Activated T-cell treated with anti-CD3 and anti-CD28 coated beads, Interleukin-2, amount 50 U/mL, for 48 hours (primary cell): Measurements from ENCODE around the gene RTBDN.
"Not testable (repeated sequence)": the region's sequence is repeated elsewhere in the genome, so short reads cannot be mapped to it uniquely, and the experiment has no call there.

ENCODE experiments used
- DNase-seq, 2 experiments: peaks; one replicate each; pipeline ENCODE4 v3.0.0-alpha.2; 2020

Gene RTBDN

GRCh38 chr19:12817810-12818209, 16.6 kb downstream of the RTBDN start:
- not testable (repeated sequence) for DNase-seq

DNA sequence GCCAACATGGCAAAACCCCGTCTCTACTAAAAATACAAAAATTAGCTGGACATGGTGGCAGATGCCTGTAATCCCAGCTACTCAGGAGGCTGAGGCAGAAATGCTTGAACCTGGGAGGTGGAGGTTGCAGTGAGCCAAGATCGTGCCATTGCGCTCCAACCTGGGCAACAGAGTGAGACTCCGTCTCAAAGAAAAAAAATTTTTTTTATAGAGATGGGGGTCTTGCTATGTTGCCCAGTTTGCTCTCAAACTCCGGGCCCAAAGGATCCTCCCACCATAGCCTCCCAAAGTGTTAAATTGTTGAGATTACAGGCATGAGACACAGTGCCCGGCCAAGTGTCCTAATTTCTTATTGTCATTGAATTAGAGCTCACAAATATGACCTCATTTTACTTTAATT, 17.2 kb downstream of the RTBDN start:
- not testable (repeated sequence) for DNase-seq

DNA sequence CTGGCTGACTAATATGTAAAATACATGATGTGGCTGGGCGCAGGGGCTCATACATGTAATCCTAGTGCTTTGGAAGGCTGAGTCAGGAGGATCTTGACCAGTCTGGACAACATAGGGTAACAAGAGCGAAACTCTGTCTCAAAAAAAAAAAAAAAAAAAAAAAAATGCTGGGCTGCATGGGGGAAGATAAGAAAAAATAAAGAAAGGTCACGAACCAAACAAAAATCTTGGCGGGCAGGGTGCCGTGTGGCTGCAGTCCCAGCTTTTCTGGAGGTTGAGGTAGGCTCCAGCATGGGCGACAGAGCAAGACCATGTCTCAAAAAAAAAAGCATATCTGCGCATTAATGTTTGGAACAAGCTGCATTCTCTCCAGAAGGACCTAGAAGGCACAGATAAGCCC, 19.3 kb downstream of the RTBDN start:
- DNase-seq: no peak

DNA sequence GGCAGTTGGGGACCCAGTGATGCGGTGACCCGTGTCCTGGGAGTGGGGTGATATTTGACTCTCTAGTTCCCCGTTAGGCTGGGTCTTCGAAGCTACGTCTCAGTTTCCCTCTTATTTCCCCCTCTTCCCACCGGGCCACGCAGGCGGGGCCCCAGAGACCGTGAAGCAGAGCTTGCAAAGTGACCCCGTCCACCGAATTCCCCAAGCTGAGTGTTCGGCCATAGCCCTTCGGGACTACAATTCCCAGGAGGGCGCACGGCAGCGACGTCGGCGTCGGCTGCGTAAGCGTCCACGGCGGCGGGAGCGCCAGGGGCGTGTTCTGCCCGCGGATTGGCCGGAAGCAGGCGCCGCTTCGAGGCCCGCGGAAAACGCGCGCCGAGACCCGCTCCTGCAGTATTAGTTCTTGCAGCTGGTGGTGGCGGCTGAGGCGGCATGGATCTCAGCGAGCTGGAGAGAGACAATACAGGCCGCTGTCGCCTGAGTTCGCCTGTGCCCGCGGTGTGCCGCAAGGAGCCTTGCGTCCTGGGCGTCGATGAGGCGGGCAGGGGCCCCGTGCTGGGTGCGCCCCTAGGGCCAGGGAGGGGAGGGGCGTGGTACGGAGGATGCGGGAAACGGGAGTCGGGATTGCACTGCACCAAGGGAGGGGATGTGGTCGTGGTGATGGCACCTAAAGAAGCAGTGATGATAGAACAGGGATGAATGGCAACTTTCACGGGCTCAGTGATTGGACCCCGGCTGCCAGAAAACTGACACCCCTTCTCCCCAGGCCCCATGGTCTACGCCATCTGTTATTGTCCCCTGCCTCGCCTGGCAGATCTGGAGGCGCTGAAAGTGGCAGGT, 27.9 kb downstream of the RTBDN start, which contains the start of gene RNASEH2A:
TSS of gene RNASEH2A (plus strand) at position 343 of the 840 bp plus-strand sequence. CDS start at position 433, 90 bp downstream.
- DNase-seq: peak; percentile 91 to 94

- DNase-seq: no peak
Observed at GRCh38 chr19:12804051-12804450, 30.3 kb downstream of the RTBDN start.

- DNase-seq: no peak
Observed at GRCh38 chr19:12802267-12803106, 31.9 kb downstream of the RTBDN start.

DNA sequence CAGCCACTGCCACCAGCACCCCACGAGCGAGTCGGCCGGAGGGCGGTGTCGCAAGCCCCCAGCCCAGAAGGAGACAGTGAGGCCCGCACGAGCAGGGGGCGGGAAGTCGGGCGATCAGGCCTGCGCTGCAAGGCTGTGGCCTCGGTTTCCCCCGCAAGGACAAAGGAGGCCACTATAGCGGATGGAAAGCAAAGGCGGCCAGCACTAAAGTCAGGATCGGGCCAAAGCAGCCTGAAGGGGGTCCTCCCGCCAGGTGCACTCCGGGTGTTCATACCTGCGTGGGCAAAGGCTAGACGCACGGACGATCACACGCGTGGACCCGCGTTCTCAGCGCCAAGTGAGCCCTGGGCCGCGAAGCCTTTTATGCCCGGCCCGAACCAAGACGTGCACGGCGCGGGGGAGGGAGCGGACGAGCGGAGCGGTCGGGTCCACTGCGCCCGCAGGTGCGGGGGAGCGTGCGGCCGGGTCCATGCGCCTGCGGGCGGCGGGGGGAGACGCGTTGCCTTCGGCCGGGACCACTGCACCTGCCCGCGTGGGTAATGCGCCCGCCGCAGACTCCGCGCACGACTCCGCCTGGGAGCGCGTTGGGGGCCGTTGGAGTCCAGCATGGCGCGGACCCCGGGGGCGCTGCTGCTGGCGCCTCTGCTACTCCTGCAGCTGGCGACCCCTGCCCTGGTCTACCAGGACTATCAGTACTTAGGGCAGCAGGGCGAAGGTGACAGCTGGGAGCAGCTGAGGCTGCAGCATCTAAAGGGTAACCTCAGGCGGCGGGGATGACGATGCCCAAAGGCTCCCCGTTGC, 32.7 kb downstream of the RTBDN start, which contains the start of the genes PRDX2 and THSD8:
TSS of gene PRDX2 (minus strand) at position 335 of the 801 bp plus-strand sequence. CDS start 539 bp downstream, outside the sequence.
TSS of gene THSD8 (plus strand) at position 604 of the 801 bp plus-strand sequence. CDS start at position 607, 3 bp downstream.
- peak; percentile 82 to 86 for DNase-seq

DNA sequence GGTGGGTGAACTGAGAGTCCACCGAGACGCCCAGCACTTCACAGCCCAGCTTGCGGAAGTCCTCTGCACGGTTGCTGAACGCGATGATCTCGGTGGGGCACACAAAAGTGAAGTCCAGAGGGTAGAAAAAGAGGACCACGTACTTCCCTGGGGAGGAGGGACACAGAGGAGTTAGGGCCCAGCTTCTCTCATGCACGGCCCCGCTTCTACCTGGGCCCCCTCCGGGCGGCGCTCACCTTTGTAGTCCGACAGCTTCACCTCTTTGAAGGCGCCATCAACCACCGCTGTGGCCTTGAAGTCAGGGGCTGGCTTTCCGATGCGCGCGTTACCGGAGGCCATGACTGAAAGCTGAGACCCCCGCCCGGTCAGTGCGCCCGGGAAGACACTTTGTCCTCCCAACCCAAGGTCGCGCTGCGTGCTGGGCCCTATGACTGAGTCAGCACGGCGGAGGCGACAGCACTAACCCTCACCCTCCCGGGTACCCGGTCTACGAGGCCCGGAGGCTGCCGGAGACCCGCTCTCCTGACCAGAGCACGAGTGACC, 33.4 kb downstream of the RTBDN start:
- peak; percentile 54 to 64 for DNase-seq

GRCh38 chr19:12800466-12800770, 34.0 kb downstream of the RTBDN start:
- no peak for DNase-seq

GRCh38 chr19:12799742-12800465, 34.5 kb downstream of the RTBDN start:
- no peak for DNase-seq

- DNase-seq: not testable (repeated sequence)
Observed at GRCh38 chr19:12797607-12798006, 36.8 kb downstream of the RTBDN start.

GRCh38 chr19:12797141-12797587, 37.2 kb downstream of the RTBDN start:
- no peak for DNase-seq

DNA sequence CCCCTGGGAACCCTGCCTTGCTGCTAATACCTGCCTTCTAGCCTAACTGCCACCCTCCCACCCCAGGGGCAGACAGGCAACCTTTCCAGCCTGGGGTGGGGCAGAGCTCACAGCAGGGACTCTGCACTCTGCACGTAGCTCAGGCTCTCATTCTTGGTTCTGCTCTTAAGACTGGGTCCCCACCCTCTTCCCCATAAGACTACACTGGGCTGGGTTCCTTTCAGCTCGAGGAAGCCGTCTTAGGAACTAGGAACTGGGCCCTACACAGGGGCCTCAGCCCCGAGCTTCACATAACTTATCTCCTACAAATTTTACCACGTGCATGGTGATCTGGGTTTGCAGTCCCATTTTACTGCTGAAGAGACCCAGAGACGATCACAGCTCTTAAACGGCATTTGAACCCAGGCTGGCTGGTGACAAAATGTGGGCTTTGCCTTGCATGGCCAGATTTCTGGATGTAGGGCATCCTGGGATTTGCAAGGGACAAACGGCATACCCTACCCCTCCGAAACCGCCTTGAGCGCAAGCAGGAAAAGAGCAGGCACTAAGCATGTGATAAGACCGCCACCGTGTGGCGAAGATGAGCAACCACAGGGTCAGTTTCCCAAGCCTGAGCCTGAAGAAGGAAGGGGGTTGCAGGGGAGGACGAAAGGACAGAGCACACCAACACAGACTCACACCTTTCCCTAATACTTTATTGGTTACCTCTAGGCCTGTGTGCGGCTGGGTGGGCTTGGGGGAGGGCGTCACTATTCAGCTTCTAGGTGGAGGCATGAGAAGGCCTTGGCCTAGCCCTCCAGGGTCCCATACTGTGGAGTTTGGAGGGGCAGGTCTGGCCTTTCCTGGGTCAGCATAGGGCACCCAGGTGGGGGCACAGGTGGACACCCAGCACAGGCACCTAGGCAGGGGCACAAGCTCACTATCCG, 38.0 kb downstream of the RTBDN start:
- DNase-seq: peak; percentile 82 to 86

DNA sequence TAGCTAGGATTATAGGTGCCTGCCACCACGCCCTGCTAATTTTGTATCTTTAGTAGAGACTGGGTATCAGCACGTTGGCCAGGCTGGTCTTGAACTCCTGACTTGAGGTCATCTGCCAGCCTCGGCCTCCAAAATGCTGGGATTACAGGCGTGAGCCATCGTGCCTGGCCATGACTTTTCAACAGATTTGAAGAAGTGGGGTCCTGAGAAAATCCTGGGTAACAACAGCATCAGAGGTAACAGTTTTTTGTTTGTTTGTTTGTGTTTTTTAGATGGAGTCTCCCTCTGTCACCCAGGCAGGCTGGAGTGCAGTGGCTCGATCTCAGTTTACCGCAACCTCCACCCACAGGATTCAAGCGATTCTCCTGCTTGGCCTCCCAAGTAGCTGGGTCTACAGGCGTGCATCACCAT, 39.4 kb downstream of the RTBDN start:
- DNase-seq: no peak

- no peak for DNase-seq
Observed at GRCh38 chr19:12794196-12794941, 40.0 kb downstream of the RTBDN start.

DNA sequence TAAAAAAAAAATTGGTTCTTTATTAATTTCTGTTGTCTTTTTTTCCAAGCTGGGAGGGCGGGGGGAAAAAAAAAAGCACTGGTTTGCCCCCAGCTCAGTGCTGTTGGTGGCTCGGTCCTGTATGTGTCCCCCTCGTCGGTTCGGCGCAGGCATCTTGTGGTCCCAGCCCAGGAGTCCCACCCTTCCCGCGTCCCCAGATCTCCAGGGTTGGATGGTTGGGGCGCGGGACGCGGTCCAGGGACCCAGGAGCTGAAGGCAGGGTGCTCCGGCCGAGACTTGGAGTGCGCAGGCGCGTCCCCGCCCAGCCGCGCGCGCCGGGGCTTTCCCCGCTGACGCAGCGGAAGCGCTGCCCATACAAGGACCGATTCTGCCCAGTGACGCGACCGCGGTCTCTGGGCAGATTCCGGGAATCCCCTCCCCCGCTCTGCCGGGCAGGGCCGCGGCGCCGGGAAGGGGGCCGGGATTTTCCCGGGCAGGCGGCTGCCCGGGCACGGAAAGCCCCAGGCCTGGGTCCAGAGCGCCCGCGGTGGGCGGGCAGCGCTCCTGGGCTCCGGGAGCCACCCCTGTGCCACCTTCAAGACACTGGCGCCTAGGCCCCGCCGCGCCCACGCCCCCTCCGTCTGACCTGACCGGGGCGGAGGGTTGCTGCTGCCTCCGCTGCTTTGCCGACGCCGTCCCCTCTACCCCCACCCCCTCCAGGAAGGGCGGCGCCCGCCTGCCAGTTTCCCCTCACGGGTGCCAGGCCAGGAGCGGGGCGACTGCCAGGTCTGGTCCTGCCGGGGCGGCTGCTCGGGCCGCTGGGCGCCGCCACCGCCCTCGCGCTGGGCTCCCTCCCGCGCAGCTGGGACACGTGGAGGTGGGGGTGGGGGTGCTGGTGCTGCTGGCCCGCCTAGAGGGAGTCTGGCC, 40.8 kb downstream of the RTBDN start:
- DNase-seq: peak; percentile 94 to 97

GRCh38 chr19:12792853-12793289, 41.5 kb downstream of the RTBDN start:
- DNase-seq: no peak

DNA sequence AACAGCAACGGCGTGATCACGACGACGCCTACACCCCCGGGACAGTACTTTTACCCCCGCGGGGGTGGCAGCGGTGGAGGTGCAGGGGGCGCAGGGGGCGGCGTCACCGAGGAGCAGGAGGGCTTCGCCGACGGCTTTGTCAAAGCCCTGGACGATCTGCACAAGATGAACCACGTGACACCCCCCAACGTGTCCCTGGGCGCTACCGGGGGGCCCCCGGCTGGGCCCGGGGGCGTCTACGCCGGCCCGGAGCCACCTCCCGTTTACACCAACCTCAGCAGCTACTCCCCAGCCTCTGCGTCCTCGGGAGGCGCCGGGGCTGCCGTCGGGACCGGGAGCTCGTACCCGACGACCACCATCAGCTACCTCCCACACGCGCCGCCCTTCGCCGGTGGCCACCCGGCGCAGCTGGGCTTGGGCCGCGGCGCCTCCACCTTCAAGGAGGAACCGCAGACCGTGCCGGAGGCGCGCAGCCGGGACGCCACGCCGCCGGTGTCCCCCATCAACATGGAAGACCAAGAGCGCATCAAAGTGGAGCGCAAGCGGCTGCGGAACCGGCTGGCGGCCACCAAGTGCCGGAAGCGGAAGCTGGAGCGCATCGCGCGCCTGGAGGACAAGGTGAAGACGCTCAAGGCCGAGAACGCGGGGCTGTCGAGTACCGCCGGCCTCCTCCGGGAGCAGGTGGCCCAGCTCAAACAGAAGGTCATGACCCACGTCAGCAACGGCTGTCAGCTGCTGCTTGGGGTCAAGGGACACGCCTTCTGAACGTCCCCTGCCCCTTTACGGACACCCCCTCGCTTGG, 42.1 kb downstream of the RTBDN start:
- DNase-seq: peak; percentile 81 to 85
